ENCODE measurements around the gene PCP4L1. TPM values are rescaled to one million over a fixed set of nuclear protein-coding genes. Genes with fewer than 3 reads are reported as not detected.
A peak's percentile ranks its signal among the peaks of the same experiment; 100 is the strongest.
"Not testable (repeated sequence)": the region's sequence is repeated elsewhere in the genome, so short reads cannot be mapped to it uniquely, and the experiment has no call there.

Gene PCP4L1
- polyA plus RNA-seq, 4 donors, result 1.3 to 2.1 (median 1.4) TPM

GRCh38 chr1:161307892-161308638 lies 49.5 kb downstream of the PCP4L1 start:
- no peak for DNase-seq (ENCODE audit: low read depth in 4 of 4, low spot score in 2 of 4)

- DNase-seq (ENCODE audit: low read depth in 4 of 4, low spot score in 2 of 4), result no peak
These were observed 51.3 kb downstream of the PCP4L1 start, which contains the start of gene MPZ for GRCh38 chr1:161309868-161310267. TSS of gene MPZ (minus strand) at chr1:161309968. CDS start at chr1:161309905, 63 bp downstream.

DNA sequence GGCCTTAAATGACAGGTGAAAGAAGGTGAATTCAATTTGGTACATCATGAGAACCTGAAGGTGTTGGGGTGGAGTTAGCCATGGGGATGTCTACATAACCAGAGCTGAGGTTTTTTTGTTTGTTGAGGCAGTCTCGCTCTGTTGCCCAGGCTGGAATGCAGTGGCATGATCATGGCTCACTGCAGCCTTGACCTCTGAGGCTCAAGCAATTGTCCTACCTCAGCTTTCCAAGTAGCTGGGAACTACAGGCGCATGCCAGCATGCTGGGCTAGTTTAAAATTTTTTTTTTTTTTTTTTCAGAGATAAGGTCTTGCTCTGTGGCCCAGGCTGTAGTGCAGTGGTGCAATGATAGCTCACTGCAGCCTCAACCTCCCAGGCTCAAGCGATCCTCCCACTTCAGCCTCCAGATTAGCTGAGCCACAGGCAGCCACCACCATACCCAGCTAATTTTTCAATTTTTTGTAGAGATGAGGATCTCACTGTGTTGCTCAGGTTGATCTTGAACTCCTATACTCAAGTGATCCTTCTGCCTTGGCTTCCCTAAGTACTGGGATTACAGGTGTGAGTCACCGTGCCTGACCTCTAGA lies 53.1 kb downstream of the PCP4L1 start:
- no peak for DNase-seq (ENCODE audit: low read depth in 4 of 4, low spot score in 2 of 4)

DNA sequence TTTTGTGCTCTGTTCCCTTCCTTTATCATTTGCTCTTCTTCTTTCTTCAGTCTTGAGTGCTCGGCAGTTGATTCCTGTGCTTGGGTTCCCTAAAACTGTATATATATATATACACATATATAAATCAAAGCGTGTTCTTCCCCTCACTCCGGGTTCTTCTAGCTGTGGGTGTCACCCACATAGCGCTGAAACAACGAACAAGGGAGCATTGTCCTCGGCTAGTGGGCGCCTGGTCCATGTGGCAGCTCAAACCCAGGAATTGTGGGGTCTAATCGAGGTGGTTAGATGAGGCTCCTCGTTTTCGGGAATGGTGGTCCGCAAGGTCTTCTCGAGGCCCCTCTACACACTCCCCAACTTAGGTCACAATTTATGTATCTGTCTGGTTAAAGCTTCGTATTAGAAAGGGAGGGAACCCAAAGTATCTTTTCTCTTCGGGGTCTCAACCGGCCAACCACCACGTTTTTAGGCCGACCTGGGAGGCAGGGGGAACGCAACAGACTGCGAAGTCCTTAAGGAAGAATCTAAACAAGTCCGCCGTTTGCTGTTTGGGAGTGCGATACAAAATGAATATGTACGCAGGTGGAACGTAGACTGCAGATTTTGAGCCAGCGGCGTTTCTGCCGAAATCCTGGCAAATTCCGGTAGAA lies 55.1 kb downstream of the PCP4L1 start:
- DNase-seq (ENCODE audit: low read depth in 4 of 4, low spot score in 2 of 4), result no peak

DNA sequence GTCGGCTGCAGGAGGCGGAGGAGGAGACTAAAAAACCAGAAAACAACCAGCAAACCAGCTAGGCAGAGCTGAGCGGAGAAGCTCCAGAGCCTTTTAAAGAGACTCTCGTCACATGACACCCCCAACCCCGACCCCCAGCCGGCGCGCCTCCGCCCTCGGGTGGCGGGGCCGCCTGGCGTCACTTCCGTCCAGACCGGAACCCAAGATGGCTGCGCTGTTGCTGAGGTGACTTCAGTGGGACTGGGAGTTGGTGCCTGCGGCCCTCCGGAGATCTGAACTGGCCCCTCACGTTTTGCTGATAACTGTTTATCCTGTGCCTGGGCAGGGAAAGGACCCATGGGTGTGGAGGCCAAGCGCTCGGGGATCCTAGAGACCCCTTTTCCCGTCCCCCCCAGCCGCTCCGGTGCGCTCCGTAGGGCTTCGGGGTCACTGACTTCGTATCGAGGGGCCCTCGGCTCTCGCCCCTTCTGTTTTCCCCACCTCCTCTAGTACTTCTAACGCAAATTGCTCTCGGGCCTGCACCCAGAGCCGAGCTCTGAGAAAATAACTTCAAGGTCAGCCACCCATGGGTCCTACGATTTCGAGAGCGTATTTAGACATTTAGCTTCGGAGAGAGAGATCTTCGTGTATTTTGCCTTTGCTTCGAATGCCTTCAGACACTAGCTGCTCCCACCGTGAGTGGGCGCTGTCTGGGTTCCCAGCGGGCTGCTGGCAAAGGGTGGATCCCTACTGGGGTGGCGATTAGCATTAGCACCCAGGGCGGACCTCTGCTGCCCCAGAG lies 55.8 kb downstream of the PCP4L1 start, which contains the start of gene SDHC:
Gene SDHC, plus strand, starts transcription at position 181 of the 781 bp plus-strand sequence. Its CDS starts 25 bp downstream, at position 206.
- peak; percentile 79 to 90 (median 86) for DNase-seq (ENCODE audit: low read depth in 4 of 4, low spot score in 2 of 4)

DNA sequence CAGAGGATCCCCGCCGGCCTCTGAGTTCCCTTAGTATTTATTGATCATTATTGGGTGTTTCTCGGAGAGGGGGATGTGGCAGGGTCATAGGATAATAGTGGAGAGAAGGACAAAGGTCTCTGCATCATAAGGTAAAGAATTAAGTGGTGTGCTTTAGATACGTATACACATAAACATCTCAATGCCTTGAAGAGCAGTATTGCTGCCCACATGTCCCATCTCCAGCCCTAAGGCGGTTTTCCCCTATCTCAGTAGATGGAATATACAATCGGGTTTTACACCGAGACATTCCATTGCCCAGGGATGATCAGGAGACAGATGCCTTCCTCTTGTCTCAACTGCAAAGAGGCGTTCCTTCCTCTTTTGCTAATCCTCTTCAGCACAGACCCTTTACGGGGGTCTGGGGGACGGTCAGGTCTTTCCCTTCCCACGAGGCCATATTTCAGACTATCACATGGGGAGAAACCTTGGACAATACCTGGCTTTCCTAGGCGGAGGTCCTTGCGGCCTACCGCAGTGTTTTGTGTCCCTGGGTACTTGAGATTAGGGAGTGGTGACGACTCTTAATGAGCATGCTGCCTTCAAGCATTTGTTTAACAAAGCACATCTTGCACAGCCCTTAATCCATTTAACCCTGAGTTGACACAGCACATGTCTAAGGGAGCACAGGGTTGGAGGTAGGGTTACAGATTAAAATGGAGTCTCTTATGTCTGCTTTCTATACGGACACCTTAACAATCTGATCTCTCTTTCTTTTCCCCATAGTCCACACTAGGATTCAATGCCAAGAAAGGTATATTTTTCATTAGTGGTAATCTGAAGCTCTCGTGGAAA lies 57.5 kb downstream of the PCP4L1 start:
- not testable (repeated sequence) for DNase-seq (ENCODE audit: low read depth in 4 of 4, low spot score in 2 of 4)

DNA sequence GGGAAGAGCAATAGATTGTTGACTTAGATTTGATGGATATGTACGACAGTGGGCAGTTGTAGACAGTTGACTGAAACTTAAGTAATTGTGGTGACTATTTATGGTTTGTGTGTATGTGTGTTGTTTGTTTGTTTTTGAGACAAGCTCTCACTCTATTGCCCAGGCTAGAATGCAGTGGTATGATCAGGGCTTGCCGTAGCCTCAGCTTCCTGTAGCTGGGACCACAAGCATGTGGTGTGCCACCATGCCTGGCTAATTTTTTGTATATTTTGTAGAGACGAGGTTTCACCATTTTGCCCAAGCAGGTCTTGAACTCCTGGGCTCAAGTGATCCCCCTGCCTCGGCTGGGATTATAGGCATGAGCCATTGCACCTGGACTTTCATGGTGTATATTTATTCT lies 65.5 kb downstream of the PCP4L1 start:
- DNase-seq (ENCODE audit: low read depth in 4 of 4, low spot score in 2 of 4), result no peak

DNA sequence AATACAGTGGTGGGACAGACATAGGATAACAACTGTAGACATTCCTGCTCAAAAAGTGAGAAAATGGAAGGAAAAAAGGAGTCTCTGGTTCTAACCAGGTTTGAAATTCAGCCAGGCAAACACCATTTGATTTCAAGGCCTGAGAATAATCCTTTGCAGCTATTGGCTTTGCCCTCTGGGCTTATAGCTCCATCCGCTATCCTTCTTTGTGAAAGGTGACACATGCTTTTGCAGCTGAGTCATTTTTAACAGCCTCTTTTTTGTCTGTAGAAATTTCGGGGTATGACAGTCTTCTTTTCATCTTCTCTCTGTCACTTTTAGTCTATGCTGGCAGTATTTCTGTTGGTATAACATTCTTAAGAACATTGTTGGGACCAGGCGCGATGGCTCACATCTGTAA lies 71.8 kb downstream of the PCP4L1 start:
- DNase-seq (ENCODE audit: low read depth in 4 of 4, low spot score in 2 of 4), result no peak

DNA sequence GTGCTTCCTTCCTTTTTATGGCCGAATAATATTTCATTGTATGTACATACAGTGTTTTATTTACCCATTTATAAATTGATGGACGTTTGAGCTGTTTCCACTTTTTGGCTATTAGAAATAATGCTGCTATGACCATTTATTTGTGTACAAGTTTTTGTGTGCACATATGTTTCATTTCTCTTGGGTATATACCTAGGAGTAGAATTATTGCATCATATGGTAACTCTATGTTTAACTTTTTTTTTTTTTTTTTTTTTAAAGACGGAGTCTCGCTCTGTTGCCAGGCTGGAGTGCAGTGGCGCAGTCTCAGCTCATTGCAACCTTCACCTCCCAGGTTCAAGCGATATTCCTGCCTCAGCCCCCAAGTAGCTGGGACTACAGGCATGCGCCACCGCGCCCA lies 74.6 kb downstream of the PCP4L1 start:
- DNase-seq (ENCODE audit: low read depth in 4 of 4, low spot score in 2 of 4), result no peak

Other genes starting within 250 kb of the PCP4L1 start
- 100 to 1,000 TPM in 1 of 4 donors, 10 to 100 TPM in 3; 76.1 to 101 (median 82.1) TPM for gene F11R, start 237.6 kb upstream of the PCP4L1 start, polyA plus RNA-seq (ENCODE audit: insufficient read length in 4 of 4)
- gene TSTD1, start 219.8 kb upstream of the PCP4L1 start, polyA plus RNA-seq (ENCODE audit: insufficient read length in 4 of 4), result 10 to 100 TPM; 52.0 to 76.1 (median 67.5) TPM
- 10 to 100 TPM; 55.6 to 69.0 (median 60.4) TPM for gene USF1, start 212.8 kb upstream of the PCP4L1 start, polyA plus RNA-seq (ENCODE audit: insufficient read length in 4 of 4)
- gene ARHGAP30, start 188.9 kb upstream of the PCP4L1 start, polyA plus RNA-seq (ENCODE audit: insufficient read length in 4 of 4), result 1 to 10 TPM; 1.8 to 2.6 (median 2.0) TPM
- gene NECTIN4, start 169.2 kb upstream of the PCP4L1 start, polyA plus RNA-seq (ENCODE audit: insufficient read length in 4 of 4), result 1 to 10 TPM; 2.1 to 4.8 (median 4.3) TPM
- 10 to 100 TPM; 14.9 to 21.5 (median 16.4) TPM for gene KLHDC9, start 160.4 kb upstream of the PCP4L1 start, polyA plus RNA-seq (ENCODE audit: insufficient read length in 4 of 4)
- gene PFDN2, start 140.7 kb upstream of the PCP4L1 start, polyA plus RNA-seq (ENCODE audit: insufficient read length in 4 of 4), result 10 to 100 TPM; 71.1 to 85.7 (median 77.7) TPM
- 10 to 100 TPM; 45.3 to 57.5 (median 51.8) TPM for gene NIT1, start 140.6 kb upstream of the PCP4L1 start, polyA plus RNA-seq (ENCODE audit: insufficient read length in 4 of 4)
- 10 to 100 TPM; 43.1 to 57.7 (median 48.1) TPM for gene DEDD, start 126.1 kb upstream of the PCP4L1 start, polyA plus RNA-seq (ENCODE audit: insufficient read length in 4 of 4)
- gene UFC1, start 104.8 kb upstream of the PCP4L1 start, polyA plus RNA-seq (ENCODE audit: insufficient read length in 4 of 4), result 100 to 1,000 TPM; 124 to 175 (median 145) TPM
- gene USP21, start 99.2 kb upstream of the PCP4L1 start, polyA plus RNA-seq (ENCODE audit: insufficient read length in 4 of 4), result 10 to 100 TPM; 45.6 to 61.0 (median 50.3) TPM
- 10 to 100 TPM; 34.6 to 62.0 (median 49.4) TPM for gene PPOX, start 92.3 kb upstream of the PCP4L1 start, polyA plus RNA-seq (ENCODE audit: insufficient read length in 4 of 4)
- 10 to 100 TPM; 36.7 to 49.3 (median 41.3) TPM for gene B4GALT3, start 81.2 kb upstream of the PCP4L1 start, polyA plus RNA-seq (ENCODE audit: insufficient read length in 4 of 4)
- gene ADAMTS4, start 59.7 kb upstream of the PCP4L1 start, polyA plus RNA-seq (ENCODE audit: insufficient read length in 4 of 4), result 1 to 10 TPM in 2 of 4 donors, under 1 TPM in 2; 0.72 to 1.6 (median 1.1) TPM
- 100 to 1,000 TPM; 178 to 218 (median 200) TPM for gene NDUFS2, start 56.4 kb upstream of the PCP4L1 start, polyA plus RNA-seq (ENCODE audit: insufficient read length in 4 of 4)
- 10 to 100 TPM in 3 of 4 donors, 1 to 10 TPM in 1; 10.0 to 16.1 (median 11.8) TPM for gene FCER1G, start 43.5 kb upstream of the PCP4L1 start, polyA plus RNA-seq (ENCODE audit: insufficient read length in 4 of 4)
- gene APOA2, start 35.1 kb upstream of the PCP4L1 start, polyA plus RNA-seq (ENCODE audit: insufficient read length in 4 of 4), result 100 to 1,000 TPM in 1 of 4 donors, under 1 TPM in 1, not detected in 2; 0.43 to 120 TPM
- 10 to 100 TPM; 12.7 to 16.9 (median 15.0) TPM for gene TOMM40L, start 32.7 kb upstream of the PCP4L1 start, polyA plus RNA-seq (ENCODE audit: insufficient read length in 4 of 4)
- gene NR1I3, start 20.5 kb upstream of the PCP4L1 start, polyA plus RNA-seq (ENCODE audit: insufficient read length in 4 of 4), result 1 to 10 TPM; 1.9 to 4.4 (median 3.6) TPM
- gene MPZ, start 51.2 kb downstream of the PCP4L1 start, polyA plus RNA-seq (ENCODE audit: insufficient read length in 4 of 4), result 1 to 10 TPM; 3.7 to 5.7 (median 4.8) TPM
- 100 to 1,000 TPM; 229 to 284 (median 257) TPM for gene SDHC, start 55.6 kb downstream of the PCP4L1 start, polyA plus RNA-seq (ENCODE audit: insufficient read length in 4 of 4)
- 10 to 100 TPM; 10.3 to 14.0 (median 12.5) TPM for gene CFAP126, start 109.1 kb downstream of the PCP4L1 start, polyA plus RNA-seq (ENCODE audit: insufficient read length in 4 of 4)
- 1 to 10 TPM; 4.9 to 8.8 (median 5.4) TPM for gene FCGR2A, start 246.7 kb downstream of the PCP4L1 start, polyA plus RNA-seq (ENCODE audit: insufficient read length in 4 of 4)

All from left renal cortex interstitium (tissue), 4 donors.